Caco-2 (cell line): ENCODE results near the gene TRA2A. TPM values are rescaled to one million over a fixed set of nuclear protein-coding genes. Genes with fewer than 3 reads are reported as not detected.

Experiments
- BruUV-seq: library from RNA; stranded (reverse); fragments of 400-500 nt; replicated peaks from 2 replicates; lab custom pipeline; 2021; lab: Mats Ljungman, UMichigan
- CTCF ChIA-PET: fragments of 300-600 bp; sonication (Branson Sonifier 250); formaldehyde crosslinking; loops from one replicate; lab custom pipeline; 2022; ENCODE audit warnings: antibody characterized with exemption; lab: Charles Lee
- POLR2A ChIA-PET: fragments of 300-600 bp; sonication (Branson Sonifier 250); formaldehyde crosslinking; loops from one replicate; lab custom pipeline; 2022; ENCODE audit warnings: antibody characterized with exemption; lab: Charles Lee
- DNase-seq, 2 experiments: peaks; one replicate each; pipeline versions ENCODE4 v3.0.0 to v3.0.0-alpha.2; 2020 to 2022
- H3K27me3 ChIP-seq: replicated peaks from 2 replicates; pipeline ENCODE4 v1.6.0; 2011; ENCODE audit warnings: low read length; ENCODE audit not compliant: control insufficient read depth, insufficient read depth
- H3K36me3 ChIP-seq: 2 replicates; pipeline ENCODE4 v1.5.1; 2011; ENCODE audit warnings: low read length; ENCODE audit not compliant: control insufficient read depth, insufficient read depth
- H3K4me1 ChIP-seq: fragments of 250-450 bp; sonication (Bioruptor Pico); 2 replicates; pipeline ENCODE4 v1.5.1; 2020; ENCODE audit warnings: mild to moderate bottlenecking
- H3K4me3 ChIP-seq: 2 replicates; pipeline ENCODE4 v1.5.1; 2011; ENCODE audit warnings: low read depth, mild to moderate bottlenecking, control low read depth, low read length
- H3K9me3 ChIP-seq: fragments of 250-450 bp; sonication (Bioruptor Pico); 2 replicates; pipeline ENCODE4 v1.5.1; 2020; ENCODE audit warnings: mild to moderate bottlenecking, moderate library complexity
- H3K27ac Mint-ChIP-seq: one replicate; pipeline ENCODE4 v1.8.0; 2022; ENCODE audit warnings: mixed read lengths; ENCODE audit not compliant: unreplicated experiment
- H3K27me3 Mint-ChIP-seq: one replicate; pipeline ENCODE4 v1.8.0; 2022; ENCODE audit warnings: mixed read lengths; ENCODE audit not compliant: insufficient read depth, unreplicated experiment
- H3K36me3 Mint-ChIP-seq: one replicate; pipeline ENCODE4 v1.8.0; 2022; ENCODE audit warnings: mild to moderate bottlenecking, mixed read lengths; ENCODE audit not compliant: insufficient read depth, unreplicated experiment
- H3K4me1 Mint-ChIP-seq: one replicate; pipeline ENCODE4 v1.8.0; 2022; ENCODE audit warnings: low read depth, mixed read lengths; ENCODE audit not compliant: unreplicated experiment
- H3K4me3 Mint-ChIP-seq: one replicate; pipeline ENCODE4 v1.8.0; 2022; ENCODE audit warnings: mild to moderate bottlenecking, moderate library complexity, mixed read lengths; ENCODE audit not compliant: unreplicated experiment
- H3K9me3 Mint-ChIP-seq: one replicate; pipeline ENCODE4 v1.8.0; 2022; ENCODE audit warnings: mixed read lengths; ENCODE audit not compliant: unreplicated experiment
- intact Hi-C: fragments of 100-400 bp; cut with micrococcal nuclease; formaldehyde crosslinking; loops from one replicate; pipeline ENCODE4 v1.10.0; 2022; ENCODE audit not compliant: unreplicated experiment
- total RNA-seq: library from RNA; stranded (reverse); gene quantifications from 2 replicates; pipeline ENCODE4 v1.2.3, GENCODE V29; 2022
- TF ChIP-seq, protein P1 (sequence below), 2 experiments: fragments of 200-600 bp in 1 of 2; IDR thresholded peaks; 1 replicate in 1 of 2; 2 replicates in 1 of 2; pipeline versions ENCODE4 v1.5.1 to v1.8.0; 2011 to 2022; ENCODE audit warnings: antibody characterized with exemption in 1 of 2, control low read depth in 1 of 2, inconsistent platforms in 1 of 2, low read depth in 1 of 2, low read length in 1 of 2, mild to moderate bottlenecking in 1 of 2, moderate library complexity in 1 of 2; ENCODE audit not compliant: insufficient read depth in 1 of 2, severe bottlenecking in 1 of 2, unreplicated experiment in 1 of 2

The TRA2A gene
- total RNA-seq, 1 experiment from 2014 or later = 123 TPM

DNA sequence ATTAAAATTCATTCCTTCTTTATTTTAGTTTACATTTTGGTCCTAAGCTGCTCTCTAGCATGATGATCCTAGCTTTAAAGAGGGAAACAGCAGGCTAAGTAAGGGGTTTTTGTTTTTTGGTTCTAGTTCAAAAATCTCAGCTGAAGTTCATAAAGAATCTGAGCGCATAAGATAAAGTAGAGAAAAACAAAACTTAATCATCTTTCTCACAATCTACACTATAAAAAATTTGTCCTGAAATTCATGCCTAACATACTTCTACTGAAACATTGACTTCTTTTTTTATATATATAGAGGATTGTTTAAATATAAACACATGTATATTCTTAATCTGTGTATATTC, 54.7 kb downstream of the TRA2A start:
- CTCF ChIA-PET = no interaction called here
- no peak for DNase-seq
- no peaks in the 10 kb centered on the region for H3K27me3 Mint-ChIP-seq
- intact Hi-C loops = no loop called here
- no peaks in the 10 kb centered on the region for H3K36me3 ChIP-seq
- H3K4me3 Mint-ChIP-seq = peak overlapping the region; percentile 70
- H3K27ac Mint-ChIP-seq = peak overlapping the region; percentile 63
- no peaks in the 10 kb centered on the region for H3K27me3 ChIP-seq
- no peak overlapping the region for H3K4me3 ChIP-seq
- peaks cover 34% of the 10 kb centered on the region for H3K36me3 Mint-ChIP-seq
- no peaks in the 10 kb centered on the region for H3K9me3 Mint-ChIP-seq
- TF ChIP-seq, protein P1, sequence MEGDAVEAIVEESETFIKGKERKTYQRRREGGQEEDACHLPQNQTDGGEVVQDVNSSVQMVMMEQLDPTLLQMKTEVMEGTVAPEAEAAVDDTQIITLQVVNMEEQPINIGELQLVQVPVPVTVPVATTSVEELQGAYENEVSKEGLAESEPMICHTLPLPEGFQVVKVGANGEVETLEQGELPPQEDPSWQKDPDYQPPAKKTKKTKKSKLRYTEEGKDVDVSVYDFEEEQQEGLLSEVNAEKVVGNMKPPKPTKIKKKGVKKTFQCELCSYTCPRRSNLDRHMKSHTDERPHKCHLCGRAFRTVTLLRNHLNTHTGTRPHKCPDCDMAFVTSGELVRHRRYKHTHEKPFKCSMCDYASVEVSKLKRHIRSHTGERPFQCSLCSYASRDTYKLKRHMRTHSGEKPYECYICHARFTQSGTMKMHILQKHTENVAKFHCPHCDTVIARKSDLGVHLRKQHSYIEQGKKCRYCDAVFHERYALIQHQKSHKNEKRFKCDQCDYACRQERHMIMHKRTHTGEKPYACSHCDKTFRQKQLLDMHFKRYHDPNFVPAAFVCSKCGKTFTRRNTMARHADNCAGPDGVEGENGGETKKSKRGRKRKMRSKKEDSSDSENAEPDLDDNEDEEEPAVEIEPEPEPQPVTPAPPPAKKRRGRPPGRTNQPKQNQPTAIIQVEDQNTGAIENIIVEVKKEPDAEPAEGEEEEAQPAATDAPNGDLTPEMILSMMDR (IDR thresholded peaks at IDR 0.05; ENCODE audit: insufficient read depth in 1 of 2, low read depth in 1 of 2, low read length in 1 of 2, severe bottlenecking in 1 of 2, unreplicated experiment in 1 of 2) = no peak
- BruUV-seq = no TSS peak
- H3K4me1 ChIP-seq = peaks cover 24% of the 10 kb centered on the region
- no peaks in the 10 kb centered on the region for H3K9me3 ChIP-seq
- POLR2A ChIA-PET = no interaction called here
- peaks cover 33% of the 10 kb centered on the region for H3K4me1 Mint-ChIP-seq

DNA sequence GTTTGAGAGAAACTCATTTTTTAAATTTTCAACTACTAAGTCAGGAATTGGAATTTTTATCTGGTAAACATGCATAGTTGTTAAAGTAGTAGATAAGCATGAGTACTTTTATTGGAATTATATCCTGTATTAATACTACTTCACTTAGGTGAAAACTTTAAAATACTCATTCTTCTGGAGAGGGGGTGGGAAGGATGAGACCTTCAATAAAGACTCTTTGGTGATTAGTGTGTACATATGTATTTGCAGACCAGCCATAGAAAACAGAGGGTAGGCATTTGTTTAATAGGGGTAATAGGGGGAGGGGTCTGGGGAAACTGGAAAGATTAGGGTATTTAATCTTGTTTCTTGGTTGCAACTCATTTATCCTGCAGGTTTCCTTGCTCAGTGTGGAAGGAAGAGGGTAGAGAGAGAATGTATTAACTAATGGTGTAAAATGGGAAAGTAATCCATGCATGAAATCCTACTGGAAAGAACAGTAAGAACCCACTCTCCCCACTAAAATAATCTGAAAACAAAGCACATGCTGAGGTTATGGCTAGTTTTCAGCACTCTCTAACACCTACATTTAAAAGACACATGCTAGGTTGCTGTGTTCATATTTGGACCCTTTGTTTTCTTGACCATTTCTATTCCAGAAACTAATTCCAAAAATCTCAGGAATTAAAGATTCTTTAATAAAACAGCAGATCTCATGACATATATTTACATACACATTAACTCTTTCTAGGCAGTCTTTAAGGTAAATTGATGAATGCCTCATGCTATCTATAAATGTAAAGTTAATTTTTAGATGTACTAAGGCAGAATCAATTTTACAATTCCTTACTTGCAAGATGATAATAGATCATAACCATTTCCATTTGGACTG, 55.3 kb downstream of the TRA2A start:
- Mint-ChIP-seq H3K36me3 (peaks cover 35% of the 10 kb centered on the region), H3K4me3 (peak overlapping the region; percentile 70), H3K27me3 (no peaks in the 10 kb centered on the region), H3K27ac (peak overlapping the region; percentile 63), H3K9me3 (no peaks in the 10 kb centered on the region), H3K4me1 (peaks cover 30% of the 10 kb centered on the region)
- CTCF ChIA-PET = no interaction called here
- Histone ChIP-seq H3K9me3 (no peaks in the 10 kb centered on the region), H3K4me3 (0 out of 2 replicates have a peak overlapping the region, but pooled peaks have one; percentile 1), H3K36me3 (no peaks in the 10 kb centered on the region), H3K27me3 (no peaks in the 10 kb centered on the region), H3K4me1 (peaks cover 26% of the 10 kb centered on the region)
- BruUV-seq = no TSS peak
- DNase-seq = no peak
- TF ChIP-seq, protein P1 (IDR thresholded peaks at IDR 0.05; ENCODE audit: insufficient read depth in 1 of 2, low read depth in 1 of 2, low read length in 1 of 2, severe bottlenecking in 1 of 2, unreplicated experiment in 1 of 2) = no peak
- intact Hi-C loops = no loop called here
- POLR2A ChIA-PET = no interaction called here

DNA sequence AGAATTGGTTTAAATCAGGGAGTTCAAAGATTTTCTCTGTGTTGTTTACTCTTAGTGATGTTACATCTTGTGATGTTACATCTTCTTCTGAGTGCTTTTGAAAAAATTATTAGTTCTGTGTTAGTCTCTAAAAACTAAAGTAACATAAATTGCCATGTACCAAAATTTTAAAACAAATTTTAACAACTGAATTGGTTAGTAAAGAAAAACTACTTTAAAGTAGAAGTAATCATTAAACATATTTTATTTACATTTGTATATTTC, 56.3 kb downstream of the TRA2A start:
- Histone ChIP-seq H3K36me3 (no peaks in the 10 kb centered on the region), H3K4me3 (peak overlapping the region; percentile 48), H3K9me3 (no peaks in the 10 kb centered on the region), H3K27me3 (no peaks in the 10 kb centered on the region), H3K4me1 (peaks cover 26% of the 10 kb centered on the region)
- peak overlapping the region; percentile 93 for H3K27ac Mint-ChIP-seq
- H3K4me1 Mint-ChIP-seq = peaks cover 24% of the 10 kb centered on the region
- no peaks in the 10 kb centered on the region for H3K9me3 Mint-ChIP-seq
- intact Hi-C loops = no loop called here
- H3K4me3 Mint-ChIP-seq = peak overlapping the region; percentile 82
- DNase-seq = no peak
- POLR2A ChIA-PET = interaction anchor here (0.8 to 1.5 kb wide), 2 partner anchors 10 to 12 kb away, joined by 3 read pairs; no protein-coding TSS in a partner anchor
- peaks cover 38% of the 10 kb centered on the region for H3K36me3 Mint-ChIP-seq
- H3K27me3 Mint-ChIP-seq = no peaks in the 10 kb centered on the region
- TF ChIP-seq, protein P1 (IDR thresholded peaks at IDR 0.05; ENCODE audit: insufficient read depth in 1 of 2, low read depth in 1 of 2, low read length in 1 of 2, severe bottlenecking in 1 of 2, unreplicated experiment in 1 of 2) = no peak
- no TSS peak for BruUV-seq
- CTCF ChIA-PET = interaction anchor here (1.0 kb wide), 1 partner anchor 11 kb away, joined by 3 read pairs; no protein-coding TSS in a partner anchor
